ENCODE data around the gene ZNF335. TPM values are rescaled to one million over a fixed set of nuclear protein-coding genes. Genes with fewer than 3 reads are reported as not detected.

The ZNF335 gene
- total RNA-seq, 1 donor from 2014 or later = 27.8 TPM

- TF ChIP-seq CTCF (IDR thresholded peaks at IDR 0.05) = no peak
- Histone ChIP-seq H3K27me3 (no peaks in the 10 kb centered on the region), H3K4me3 (no peak overlapping the region), H3K4me1 (peaks cover 3 to 30% of the 10 kb centered on the region in 2 donors), H3K27ac (no peak overlapping the region), H3K9me3 (no peaks in the 10 kb centered on the region), H3K36me3 (peaks cover 57 to 60% of the 10 kb centered on the region in 2 donors)
- peak in 1 of 2 donors; percentile 61 for DNase-seq (ENCODE audit: low spot score in 2 of 2)
- intact Hi-C loops (cut with DNase I) = no loop called here
Measured at GRCh38 chr20:45968081-45968671, 3.8 kb downstream of the ZNF335 start.

GRCh38 chr20:45967551-45968080 is 4.4 kb downstream of the ZNF335 start:
- intact Hi-C loops (cut with DNase I) = no loop called here
- TF ChIP-seq CTCF (IDR thresholded peaks at IDR 0.05) = no peak
- Histone ChIP-seq H3K36me3 (peaks cover 63 to 65% of the 10 kb centered on the region in 2 donors), H3K27ac (no peak overlapping the region), H3K9me3 (no peaks in the 10 kb centered on the region), H3K4me1 (peaks cover 3 to 26% of the 10 kb centered on the region in 2 donors), H3K4me3 (no peak overlapping the region), H3K27me3 (no peaks in the 10 kb centered on the region)
- DNase-seq (ENCODE audit: low spot score in 2 of 2) = peak in 1 of 2 donors; percentile 60

GRCh38 chr20:45965169-45966002 is 6.6 kb downstream of the ZNF335 start:
- no peak for TF ChIP-seq CTCF (IDR thresholded peaks at IDR 0.05)
- DNase-seq (ENCODE audit: low spot score in 2 of 2) = peak in 1 of 2 donors; percentile 47
- no peak overlapping the region for H3K27ac ChIP-seq
- H3K9me3 ChIP-seq = no peaks in the 10 kb centered on the region
- intact Hi-C loops (cut with DNase I) = no loop called here
- H3K4me3 ChIP-seq = no peak overlapping the region
- H3K4me1 ChIP-seq = peaks cover 3 to 16% of the 10 kb centered on the region in 2 donors
- peaks cover 85 to 87% of the 10 kb centered on the region in 2 donors for H3K36me3 ChIP-seq
- no peaks in the 10 kb centered on the region for H3K27me3 ChIP-seq

- intact Hi-C loops (cut with DNase I) = no loop called here
- H3K36me3 ChIP-seq = peaks cover 93 to 98% of the 10 kb centered on the region in 2 donors
- no peak overlapping the region for H3K27ac ChIP-seq
Measured at GRCh38 chr20:45964006-45964400, 8.0 kb downstream of the ZNF335 start.

More at GRCh38 chr20:45964006-45964400, 8.0 kb downstream of the ZNF335 start:
- Histone ChIP-seq H3K4me3 (no peak overlapping the region), H3K27me3 (no peaks in the 10 kb centered on the region), H3K9me3 (no peaks in the 10 kb centered on the region), H3K4me1 (peaks cover 0 to 4% of the 10 kb centered on the region in 2 donors)
- DNase-seq (ENCODE audit: low spot score in 2 of 2) = peak in 1 of 2 donors; percentile 61
- TF ChIP-seq CTCF (IDR thresholded peaks at IDR 0.05) = no peak
